ENCODE measurements around the gene PSME1.

DNA sequence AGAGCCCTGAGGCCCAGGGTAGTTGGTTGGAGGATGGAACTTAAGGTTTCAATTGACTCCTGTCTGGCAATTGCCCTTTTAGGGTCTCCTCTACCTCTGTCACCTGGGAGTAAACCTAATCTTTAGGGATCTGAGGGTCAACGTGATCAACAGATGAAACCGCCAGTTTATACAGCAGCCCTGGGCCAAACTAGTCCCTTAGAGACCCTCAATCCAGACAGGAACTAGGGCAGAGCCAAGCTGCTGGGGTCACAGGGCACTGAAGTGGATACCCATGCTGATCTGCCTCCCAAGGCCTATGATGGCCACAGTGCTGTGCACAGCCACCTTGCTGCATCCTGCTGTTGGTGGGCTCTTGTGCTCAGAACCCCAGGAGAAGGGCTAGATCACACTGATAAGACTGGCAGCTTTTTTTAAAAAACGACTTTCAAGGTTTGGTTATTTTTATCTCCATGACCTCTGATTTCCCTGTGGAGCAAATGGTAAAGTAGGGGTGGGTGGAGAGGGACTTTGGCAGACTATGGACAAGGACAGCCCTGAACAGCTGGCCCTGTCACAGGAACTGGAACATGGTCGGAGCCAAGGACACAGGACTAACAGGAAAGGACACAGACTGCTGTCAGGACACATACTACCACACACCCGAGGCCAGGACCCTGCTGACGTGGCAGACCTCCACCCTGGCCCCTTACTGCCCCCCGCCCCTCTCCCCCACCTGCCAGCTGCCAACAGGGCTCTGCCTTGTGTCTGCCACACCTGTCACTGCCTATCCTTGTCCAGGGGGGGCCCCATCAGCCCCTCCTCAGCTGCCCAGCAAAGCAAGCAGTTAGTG, 5.1 kb upstream of the PSME1 start:
- TF ChIP-seq, protein P1, sequence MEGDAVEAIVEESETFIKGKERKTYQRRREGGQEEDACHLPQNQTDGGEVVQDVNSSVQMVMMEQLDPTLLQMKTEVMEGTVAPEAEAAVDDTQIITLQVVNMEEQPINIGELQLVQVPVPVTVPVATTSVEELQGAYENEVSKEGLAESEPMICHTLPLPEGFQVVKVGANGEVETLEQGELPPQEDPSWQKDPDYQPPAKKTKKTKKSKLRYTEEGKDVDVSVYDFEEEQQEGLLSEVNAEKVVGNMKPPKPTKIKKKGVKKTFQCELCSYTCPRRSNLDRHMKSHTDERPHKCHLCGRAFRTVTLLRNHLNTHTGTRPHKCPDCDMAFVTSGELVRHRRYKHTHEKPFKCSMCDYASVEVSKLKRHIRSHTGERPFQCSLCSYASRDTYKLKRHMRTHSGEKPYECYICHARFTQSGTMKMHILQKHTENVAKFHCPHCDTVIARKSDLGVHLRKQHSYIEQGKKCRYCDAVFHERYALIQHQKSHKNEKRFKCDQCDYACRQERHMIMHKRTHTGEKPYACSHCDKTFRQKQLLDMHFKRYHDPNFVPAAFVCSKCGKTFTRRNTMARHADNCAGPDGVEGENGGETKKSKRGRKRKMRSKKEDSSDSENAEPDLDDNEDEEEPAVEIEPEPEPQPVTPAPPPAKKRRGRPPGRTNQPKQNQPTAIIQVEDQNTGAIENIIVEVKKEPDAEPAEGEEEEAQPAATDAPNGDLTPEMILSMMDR (IDR thresholded peaks at IDR 0.05): no peak
- no peak for TF ChIP-seq POLR2A (IDR thresholded peaks at IDR 0.05)
